ENCODE data around the gene WBP1.
"Not testable (repeated sequence)": the region's sequence is repeated elsewhere in the genome, so short reads cannot be mapped to it uniquely, and the experiment has no call there.

Gene WBP1
- total RNA-seq = 11.5 to 12.9 reads per million in 2 donors

- DNase-seq = peak; percentile 90 to 100 (median 98)
These were observed at the start of gene WBP1 for GRCh38 chr2:74458132-74458937. TSS of gene WBP1 (plus strand) at chr2:74458438. CDS start at chr2:74458603, 165 bp downstream.

GRCh38 chr2:74413001-74413698 lies 45.1 kb upstream of the WBP1 start:
- DNase-seq = no peak

- DNase-seq = no peak
These were observed 43.8 kb upstream of the WBP1 start for GRCh38 chr2:74414441-74414840.

GRCh38 chr2:74414881-74415761 lies 43.1 kb upstream of the WBP1 start:
- DNase-seq = peak in 1 of 5 experiments; percentile 6

- DNase-seq = no peak
These were observed 42.4 kb upstream of the WBP1 start for GRCh38 chr2:74415762-74416395.

GRCh38 chr2:74416778-74417177 lies 41.5 kb upstream of the WBP1 start:
- DNase-seq = no peak

- DNase-seq = no peak
These were observed 41.0 kb upstream of the WBP1 start for GRCh38 chr2:74417197-74417596.

GRCh38 chr2:74417763-74418162 lies 40.5 kb upstream of the WBP1 start:
- no peak for DNase-seq

GRCh38 chr2:74418312-74418711 lies 39.9 kb upstream of the WBP1 start:
- no peak for DNase-seq

- no peak for DNase-seq
These were observed 38.9 kb upstream of the WBP1 start for GRCh38 chr2:74419345-74419744.

- no peak for DNase-seq
These were observed 38.2 kb upstream of the WBP1 start for GRCh38 chr2:74420006-74420405.

GRCh38 chr2:74420443-74421103 lies 37.7 kb upstream of the WBP1 start:
- not testable (repeated sequence) for DNase-seq

GRCh38 chr2:74421221-74421870 lies 36.9 kb upstream of the WBP1 start, which contains the start of the genes C2orf81 and WDR54:
TSS of gene C2orf81 (minus strand) at chr2:74421619. CDS start at chr2:74421560, 59 bp downstream.
TSS of gene WDR54 (plus strand) at chr2:74421730. CDS start at chr2:74422154, 424 bp downstream.
- peak; percentile 83 to 97 (median 90) for DNase-seq

- no peak for DNase-seq
These were observed 34.8 kb upstream of the WBP1 start for GRCh38 chr2:74423231-74424095.

- DNase-seq = no peak
These were observed 33.9 kb upstream of the WBP1 start for GRCh38 chr2:74424139-74424992.

GRCh38 chr2:74424995-74425406 lies 33.2 kb upstream of the WBP1 start:
- DNase-seq = no peak

GRCh38 chr2:74425523-74425922 lies 32.7 kb upstream of the WBP1 start:
- no peak for DNase-seq

GRCh38 chr2:74426181-74426758 lies 32.0 kb upstream of the WBP1 start:
- DNase-seq = no peak

- DNase-seq = no peak
These were observed 30.7 kb upstream of the WBP1 start for GRCh38 chr2:74427551-74427950.

All from T-helper 2 cell (primary cell).